ENCODE results near the gene ADD3.
"Not testable (repeated sequence)": the region's sequence is repeated elsewhere in the genome, so short reads cannot be mapped to it uniquely, and the experiment has no call there.

ADD3 gene

GRCh38 chr10:110113670-110114337, 106.0 kb downstream of the ADD3 start:
- no peak for DNase-seq

GRCh38 chr10:110114668-110115067, 106.9 kb downstream of the ADD3 start:
- not testable (repeated sequence) for DNase-seq

GRCh38 chr10:110115784-110116520, 108.2 kb downstream of the ADD3 start:
- DNase-seq = no peak

- no peak for DNase-seq
These were observed 111.3 kb downstream of the ADD3 start for GRCh38 chr10:110118891-110119621.

GRCh38 chr10:110123594-110123993, 115.8 kb downstream of the ADD3 start:
- DNase-seq = no peak

GRCh38 chr10:110129490-110129889, 121.7 kb downstream of the ADD3 start:
- no peak for DNase-seq

GRCh38 chr10:110134917-110135316, 127.1 kb downstream of the ADD3 start:
- DNase-seq = no peak

GRCh38 chr10:110135836-110136235, 128.1 kb downstream of the ADD3 start:
- DNase-seq = not testable (repeated sequence)

- no peak for DNase-seq
These were observed 129.4 kb downstream of the ADD3 start for GRCh38 chr10:110137142-110137545.

GRCh38 chr10:110138197-110138812, 130.5 kb downstream of the ADD3 start:
- DNase-seq = no peak

GRCh38 chr10:110141185-110141584, 133.4 kb downstream of the ADD3 start:
- DNase-seq = no peak

GRCh38 chr10:110141871-110142635, 134.3 kb downstream of the ADD3 start:
- no peak for DNase-seq

GRCh38 chr10:110142965-110143364, 135.2 kb downstream of the ADD3 start:
- DNase-seq = no peak

GRCh38 chr10:110144507-110144906, 136.7 kb downstream of the ADD3 start:
- no peak for DNase-seq

- no peak for DNase-seq
These were observed 140.2 kb downstream of the ADD3 start for GRCh38 chr10:110147961-110148360.

GRCh38 chr10:110149259-110149658, 141.5 kb downstream of the ADD3 start:
- DNase-seq = no peak

- DNase-seq = no peak
These were observed 142.3 kb downstream of the ADD3 start for GRCh38 chr10:110150046-110150445.

GRCh38 chr10:110150981-110151380, 143.2 kb downstream of the ADD3 start:
- no peak for DNase-seq

- no peak for DNase-seq
These were observed 143.7 kb downstream of the ADD3 start for GRCh38 chr10:110151467-110151866.

- no peak for DNase-seq
These were observed 144.2 kb downstream of the ADD3 start for GRCh38 chr10:110151971-110152370.

GRCh38 chr10:110153396-110153795, 145.6 kb downstream of the ADD3 start:
- DNase-seq = no peak

- no peak for DNase-seq
These were observed 148.3 kb downstream of the ADD3 start for GRCh38 chr10:110156046-110156445.
